T-cell (primary cell): ENCODE data around the gene FGF23. TPM values are rescaled to one million over a fixed set of nuclear protein-coding genes. Genes with fewer than 3 reads are reported as not detected.

Experiments
- ATAC-seq, 4 experiments: fragments of 200-7000 bp in 3 of 4; fragments of 150-1000 bp in 1 of 4; cut with Tn5 transposase; replicated peaks in 1 of 4; 1 replicate in 3 of 4; 2 replicates in 1 of 4; pipeline ENCODE4 v1.10.0; 2021; ENCODE audit warnings: moderate library complexity in 3 of 4, mild to moderate bottlenecking in 2 of 4, moderate number of reproducible peaks in 1 of 4
- CTCF ChIA-PET, 2 donors: fragments of 300-600 bp; sonication (Branson Sonifier 250); formaldehyde crosslinking; loops; one replicate each; lab custom pipeline; 2022; ENCODE audit warnings: antibody characterized with exemption in 2 of 2; lab: Charles Lee
- POLR2A ChIA-PET, 2 donors: fragments of 300-600 bp; sonication (Branson Sonifier 250); formaldehyde crosslinking; loops; one replicate each; lab custom pipeline; 2022; ENCODE audit warnings: antibody characterized with exemption in 2 of 2; lab: Charles Lee
- DNase-seq, 35 experiments: peaks; one replicate each; pipeline versions ENCODE4 v3.0.0 to v3.0.0-alpha.2; 2013 to 2023
- H3K27ac ChIP-seq: one replicate; pipeline ENCODE4 v1.5.1; 2013; ENCODE audit warnings: low read length
- H3K27me3 ChIP-seq, 2 experiments: replicated peaks in 1 of 2; 1 replicate in 1 of 2; 2 replicates in 1 of 2; pipeline versions ENCODE4 v1.6.1 to v1.7.0; 2013; ENCODE audit warnings: low read length in 1 of 2, mixed read lengths in 1 of 2; ENCODE audit not compliant: control insufficient read depth in 2 of 2, insufficient read depth in 2 of 2; ENCODE audit errors: extremely low read depth in 1 of 2
- H3K36me3 ChIP-seq, 2 donors: 1 replicate in 1 of 2; 2 replicates in 1 of 2; pipeline versions ENCODE4 v1.6.1 to v1.7.0; 2013; ENCODE audit warnings: low read length in 1 of 2; ENCODE audit not compliant: control insufficient read depth in 2 of 2, insufficient read depth in 1 of 2; ENCODE audit errors: extremely low read depth in 1 of 2
- H3K4me1 ChIP-seq, 2 experiments: 1 replicate in 1 of 2; 2 replicates in 1 of 2; pipeline versions ENCODE4 v1.6.1 to v1.7.0; 2013; ENCODE audit warnings: low read length in 2 of 2, mixed read lengths in 1 of 2; ENCODE audit not compliant: insufficient read depth in 2 of 2, control insufficient read depth in 1 of 2; ENCODE audit errors: extremely low read depth in 1 of 2
- H3K4me3 ChIP-seq, 2 donors: 1 replicate in 1 of 2; 2 replicates in 1 of 2; pipeline versions ENCODE4 v1.5.1 to v1.7.0; 2013; ENCODE audit warnings: mild to moderate bottlenecking in 2 of 2, low read length in 1 of 2, moderate library complexity in 1 of 2; ENCODE audit not compliant: control insufficient read depth in 1 of 2; ENCODE audit errors: extremely low read depth in 1 of 2
- H3K9me3 ChIP-seq: 2 replicates; pipeline ENCODE4 v1.7.0; 2013
- H3K27ac Mint-ChIP-seq, 2 donors: one replicate each; pipeline ENCODE4 v1.8.0; 2020 to 2021; ENCODE audit warnings: mild to moderate bottlenecking in 2 of 2, mixed read lengths in 2 of 2
- H3K27me3 Mint-ChIP-seq, 2 donors: one replicate each; pipeline ENCODE4 v1.8.0; 2021 to 2022; ENCODE audit warnings: mixed read lengths in 2 of 2
- H3K36me3 Mint-ChIP-seq: one replicate; pipeline ENCODE4 v1.8.0; 2021; ENCODE audit warnings: mixed read lengths
- H3K4me1 Mint-ChIP-seq, 3 donors: one replicate each; pipeline ENCODE4 v1.8.0; 2020 to 2022; ENCODE audit warnings: mixed read lengths in 3 of 3, mild to moderate bottlenecking in 1 of 3
- H3K4me3 Mint-ChIP-seq, 3 donors: one replicate each; pipeline ENCODE4 v1.8.0; 2020 to 2022; ENCODE audit warnings: mild to moderate bottlenecking in 3 of 3, mixed read lengths in 3 of 3, moderate library complexity in 3 of 3
- H3K9me3 Mint-ChIP-seq, 3 donors: one replicate each; pipeline ENCODE4 v1.8.0; 2020 to 2022; ENCODE audit warnings: mixed read lengths in 3 of 3
- WGBS: methylation state at CpG from one replicate; pipeline ENCODE4 v1.1.5; 2013; ENCODE audit warnings: missing lambda C conversion rate; ENCODE audit not compliant: insufficient coverage; 5-methylcytosine and 5-hydroxymethylcytosine counted together
- total RNA-seq, 35 experiments: library from RNA in 6 of 35; stranded (reverse) in 6 of 35; fragments of 120-200 nt in 1 of 35; gene quantifications; one replicate each; pipeline versions ENCODE4 v1.2.1 to v1.2.4 and lab custom pipeline; 2013 to 2026

Gene FGF23
- total RNA-seq, result not detected
- total RNA-seq (2013), result not detected
- 0 to 0.09 (median 0) reads per million in 29 experiments for total RNA-seq (lab: John Stamatoyannopoulos, UW)

DNA sequence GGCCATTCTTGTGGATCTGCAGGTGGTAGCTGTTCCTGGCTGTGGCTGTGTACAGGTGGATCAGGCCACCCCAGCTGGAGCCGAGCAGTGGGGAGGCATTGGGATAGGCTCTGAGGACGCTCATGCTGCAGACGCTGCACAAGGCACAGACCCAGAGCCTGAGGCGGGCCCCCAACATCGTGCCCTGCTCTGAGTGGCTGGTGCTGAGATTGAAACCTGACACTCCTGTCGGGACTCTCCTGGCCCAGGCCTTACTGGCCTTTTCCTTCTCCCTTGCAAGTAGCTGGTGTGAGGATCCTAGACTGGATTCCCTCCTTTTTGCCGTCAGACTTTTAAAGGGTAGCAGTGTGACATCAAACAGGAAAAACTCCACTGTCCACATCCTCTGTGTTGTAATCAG, at the start of gene FGF23:
FGF23 (minus strand) TSS at position 308 of the 400 bp plus-strand sequence; CDS start at position 178, 130 bp downstream.
- ChIA-PET POLR2A (no interaction called here), CTCF (no interaction called here)
- Histone ChIP-seq H3K4me3 (no peak within 1 kb of the TSS), H3K27ac (no peak within 1 kb of the TSS), H3K27me3 (peaks cover 0 to 13% of the 10 kb centered on the region in 2 experiments), H3K9me3 (no peaks in the 10 kb centered on the region), H3K4me1 (no peaks in the 10 kb centered on the region), H3K36me3 (no peaks in the 10 kb centered on the region)
- no peaks in the 10 kb centered on the region for H3K9me3 Mint-ChIP-seq
- peaks cover 18 to 23% of the 10 kb centered on the region in 2 donors for H3K27me3 Mint-ChIP-seq
- no peak for ATAC-seq
- no peak within 1 kb of the TSS for H3K4me3 Mint-ChIP-seq
- WGBS, result 47% methylated on average over 6 of the region's 7 CpGs
- H3K36me3 Mint-ChIP-seq, result no peaks in the 10 kb centered on the region
- no peak for DNase-seq
- no peaks in the 10 kb centered on the region for H3K4me1 Mint-ChIP-seq
- H3K27ac Mint-ChIP-seq, result no peak within 1 kb of the TSS

DNA sequence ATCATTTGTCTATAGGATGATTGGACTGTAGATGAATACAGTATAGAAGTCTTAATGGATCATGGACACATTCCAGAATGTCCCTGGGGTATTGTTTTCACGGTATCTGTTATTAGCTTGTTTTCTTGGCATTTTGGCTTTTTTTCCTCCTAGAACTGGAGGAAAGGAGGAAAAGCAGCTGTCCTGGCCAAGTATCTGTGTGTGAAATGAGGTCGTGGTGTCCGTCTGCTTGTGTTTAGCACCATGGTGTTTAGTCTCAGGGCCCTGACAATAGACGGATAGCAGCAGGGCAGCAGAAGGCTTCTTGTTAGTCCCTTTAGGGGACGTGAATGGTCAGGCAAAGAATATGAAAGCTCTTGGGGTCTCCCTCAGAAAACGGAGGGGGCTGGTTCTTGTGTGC, 44.9 kb upstream of the FGF23 start:
- no peaks in the 10 kb centered on the region for H3K36me3 ChIP-seq
- CTCF ChIA-PET, result interaction anchor here in 1 of 2 donors (0.7 kb wide), 2 partner anchors 22 to 60 kb away, joined by 4 to 5 read pairs; no protein-coding TSS in a partner anchor

DNA sequence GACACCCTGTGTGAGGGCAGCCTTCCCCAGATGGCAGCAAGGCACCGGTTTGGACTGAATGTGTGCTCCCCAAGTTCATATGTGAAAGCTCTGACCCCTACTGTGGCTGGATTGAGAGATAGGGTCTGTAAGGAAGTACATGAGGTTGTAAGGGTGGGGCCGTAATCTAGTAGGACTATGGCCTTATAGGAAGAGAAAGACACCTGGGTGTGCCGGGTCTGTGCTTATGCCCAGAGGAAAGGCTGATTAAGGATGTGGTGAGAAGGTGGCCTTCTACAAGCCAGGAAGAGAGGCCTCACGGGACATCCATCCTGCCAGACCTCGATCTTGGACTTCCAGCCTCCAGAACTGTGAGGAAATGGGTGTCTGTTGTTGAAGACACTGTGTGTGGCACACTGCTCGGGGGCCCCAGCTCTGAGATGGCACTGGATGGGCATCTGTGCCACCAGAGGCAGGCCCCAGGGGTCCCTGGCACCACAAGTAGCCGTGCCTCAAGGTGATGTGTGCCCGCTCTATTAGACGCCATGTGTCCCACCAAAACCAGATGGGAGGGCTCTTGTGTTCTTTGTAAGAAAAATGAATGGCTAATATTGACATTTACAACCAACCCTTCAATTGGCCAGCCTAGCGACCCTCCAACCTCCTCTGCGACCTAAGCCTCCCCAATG, 44.1 kb upstream of the FGF23 start:
- no peak overlapping the region for H3K27ac ChIP-seq
- Mint-ChIP-seq H3K4me3 (no peak overlapping the region), H3K27ac (no peak overlapping the region), H3K4me1 (peaks cover 0 to 3% (median 0%) of the 10 kb centered on the region in 3 donors), H3K9me3 (no peaks in the 10 kb centered on the region), H3K27me3 (peaks cover 0 to 6% of the 10 kb centered on the region in 2 donors), H3K36me3 (no peaks in the 10 kb centered on the region)
- 61% methylated on average over 5 of the region's 11 CpGs for WGBS
- no peak overlapping the region for H3K4me3 ChIP-seq
- no peaks in the 10 kb centered on the region for H3K27me3 ChIP-seq
- H3K9me3 ChIP-seq, result no peaks in the 10 kb centered on the region
- ChIA-PET CTCF (interaction anchor here (0.6 to 0.7 kb wide), 3 partner anchors 12 to 538 kb away, joined by 3 to 4 read pairs (median 3); no protein-coding TSS in a partner anchor), POLR2A (no interaction called here)
- no peak for ATAC-seq
- H3K4me1 ChIP-seq, result no peaks in the 10 kb centered on the region
- no peaks in the 10 kb centered on the region for H3K36me3 ChIP-seq
- no peak for DNase-seq

More for the DNA sequence above, 44.9 kb upstream of the FGF23 start:
- DNase-seq, result no peak
- Mint-ChIP-seq H3K9me3 (no peaks in the 10 kb centered on the region), H3K4me3 (no peak overlapping the region), H3K27ac (no peak overlapping the region), H3K4me1 (peaks cover 0 to 3% (median 0%) of the 10 kb centered on the region in 3 donors), H3K36me3 (no peaks in the 10 kb centered on the region), H3K27me3 (peaks cover 0 to under 1% of the 10 kb centered on the region in 2 donors)
- no peak for ATAC-seq
- 70% methylated on average over 4 of the region's 6 CpGs for WGBS
- Histone ChIP-seq H3K27me3 (peaks cover 0 to 2% of the 10 kb centered on the region in 2 experiments), H3K4me1 (no peaks in the 10 kb centered on the region), H3K27ac (no peak overlapping the region), H3K4me3 (no peak overlapping the region), H3K9me3 (no peaks in the 10 kb centered on the region)
- POLR2A ChIA-PET, result no interaction called here

DNA sequence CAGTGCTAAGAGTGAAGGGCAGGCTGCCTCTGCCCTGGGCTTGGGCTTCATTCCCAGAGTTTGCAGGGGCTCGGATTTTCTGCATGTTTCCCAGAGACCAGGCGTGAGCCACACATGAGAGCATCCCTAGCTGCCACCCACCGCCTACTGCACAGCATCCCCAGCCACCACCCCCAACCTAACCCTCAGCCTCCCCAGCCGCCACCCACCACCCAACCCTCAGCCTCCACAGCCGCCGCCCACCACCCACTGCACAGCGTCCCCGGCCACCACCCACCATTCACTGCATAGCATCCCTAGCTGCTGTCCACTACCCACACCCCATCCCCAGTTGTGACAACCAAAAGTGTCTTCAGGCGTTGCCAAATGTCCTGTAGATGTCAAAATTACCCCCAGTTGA, 43.5 kb upstream of the FGF23 start:
- H3K4me1 Mint-ChIP-seq, result peaks cover 0 to 3% (median 0%) of the 10 kb centered on the region in 3 donors
- no peaks in the 10 kb centered on the region for H3K9me3 ChIP-seq
- ATAC-seq (no peak), DNase-seq (no peak)
- H3K4me1 ChIP-seq, result no peaks in the 10 kb centered on the region
- peaks cover 0 to 6% of the 10 kb centered on the region in 2 donors for H3K27me3 Mint-ChIP-seq
- no peak overlapping the region for H3K4me3 Mint-ChIP-seq
- POLR2A ChIA-PET, result no interaction called here
- H3K27ac ChIP-seq, result no peak overlapping the region
- CTCF ChIA-PET, result interaction anchor here (0.6 to 0.7 kb wide), 2 partner anchors 13 to 538 kb away, joined by 3 to 4 read pairs; no protein-coding TSS in a partner anchor
- H3K36me3 ChIP-seq, result no peaks in the 10 kb centered on the region
- no peaks in the 10 kb centered on the region for H3K9me3 Mint-ChIP-seq
- H3K36me3 Mint-ChIP-seq, result no peaks in the 10 kb centered on the region
- no peaks in the 10 kb centered on the region for H3K27me3 ChIP-seq
- 77% methylated on average over 8 of the region's 9 CpGs for WGBS
- no peak overlapping the region for H3K4me3 ChIP-seq
- H3K27ac Mint-ChIP-seq, result no peak overlapping the region

DNA sequence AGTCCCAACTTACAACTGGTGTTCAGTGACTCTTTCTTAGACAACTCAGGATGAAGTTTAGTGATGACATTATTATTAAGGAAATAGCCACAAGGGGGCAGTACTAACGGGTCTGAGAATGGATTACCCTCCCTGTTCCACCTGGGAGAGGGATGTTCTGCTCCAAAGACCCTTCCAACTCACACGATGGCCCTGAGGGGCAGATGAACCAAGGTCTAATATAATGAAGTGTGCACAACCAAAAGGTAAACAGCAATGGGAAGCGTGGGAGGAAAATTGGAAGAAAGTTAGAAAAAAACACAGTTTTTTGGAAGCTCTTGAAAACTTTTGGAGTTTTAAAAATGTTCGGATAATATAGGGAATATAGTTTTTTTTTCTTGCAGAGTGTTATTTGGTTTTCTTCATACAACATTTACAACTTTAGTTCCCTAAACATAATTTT, 42.1 kb upstream of the FGF23 start:
- no CpG with 5 or more reads among the region's 4 CpGs for WGBS
- Histone ChIP-seq H3K4me3 (no peak overlapping the region), H3K36me3 (no peaks in the 10 kb centered on the region), H3K4me1 (no peaks in the 10 kb centered on the region), H3K27me3 (peaks cover 0 to 9% of the 10 kb centered on the region in 2 experiments), H3K27ac (no peak overlapping the region), H3K9me3 (no peaks in the 10 kb centered on the region)
- POLR2A ChIA-PET, result no interaction called here
- CTCF ChIA-PET, result interaction anchor here (0.6 to 2.8 kb wide), 8 partner anchors 105 to 276 kb away, joined by 3 to 16 read pairs (median 3); no protein-coding TSS in a partner anchor
- Mint-ChIP-seq H3K36me3 (no peaks in the 10 kb centered on the region), H3K27me3 (peaks cover 6 to 7% of the 10 kb centered on the region in 2 donors), H3K27ac (no peak overlapping the region), H3K4me3 (no peak overlapping the region), H3K9me3 (no peaks in the 10 kb centered on the region), H3K4me1 (peaks cover 0 to 3% (median 0%) of the 10 kb centered on the region in 3 donors)
- DNase-seq, result peak in 14 of 35 experiments; percentile 4 to 68 (median 8)
- peak in 3 of 4 experiments; percentile 40 to 56 (median 42) for ATAC-seq

DNA sequence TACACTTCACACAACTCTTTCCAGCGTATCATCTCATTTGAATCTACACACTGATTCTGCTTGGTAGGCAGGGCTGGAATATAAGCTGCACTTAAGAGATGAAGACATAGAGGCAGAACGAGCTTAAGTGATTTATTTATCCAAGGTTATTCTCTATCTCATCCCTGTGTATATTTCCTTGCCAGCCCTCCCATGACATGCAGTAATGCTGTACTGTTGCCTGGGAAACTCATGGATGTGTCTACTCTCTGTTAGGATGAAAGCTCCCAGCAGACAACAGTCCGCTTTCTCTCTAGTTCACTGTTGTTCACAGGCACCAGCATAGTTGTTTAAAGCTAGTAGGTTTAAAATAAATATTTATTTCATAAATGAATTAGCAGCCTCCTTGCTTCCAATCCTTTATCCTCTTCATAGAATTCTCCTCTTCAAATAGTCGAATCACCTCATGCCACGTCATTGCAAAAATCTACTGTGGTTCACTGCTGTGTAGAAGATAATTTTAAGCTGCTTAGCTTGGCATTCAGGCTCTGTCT, 40.7 kb upstream of the FGF23 start:
- H3K4me3 Mint-ChIP-seq, result no peak overlapping the region
- Histone ChIP-seq H3K4me1 (no peaks in the 10 kb centered on the region), H3K9me3 (no peaks in the 10 kb centered on the region), H3K27ac (no peak overlapping the region), H3K36me3 (no peaks in the 10 kb centered on the region), H3K4me3 (no peak overlapping the region), H3K27me3 (peaks cover 0 to 16% of the 10 kb centered on the region in 2 experiments)
- peaks cover 5 to 6% (median 6%) of the 10 kb centered on the region in 3 donors for H3K4me1 Mint-ChIP-seq
- no peaks in the 10 kb centered on the region for H3K9me3 Mint-ChIP-seq
- DNase-seq, result no peak
- peaks cover 10 to 19% of the 10 kb centered on the region in 2 donors for H3K27me3 Mint-ChIP-seq
- H3K27ac Mint-ChIP-seq, result no peak overlapping the region
- ChIA-PET POLR2A (interaction anchor here in 1 of 2 donors (0.6 kb wide), 2 partner anchors 150 to 185 kb away, joined by 3 read pairs; no protein-coding TSS in a partner anchor), CTCF (interaction anchor here (0.6 to 2.8 kb wide), 8 partner anchors 11 to 185 kb away, joined by 3 to 16 read pairs (median 5); no protein-coding TSS in a partner anchor)
- no peak for ATAC-seq
- WGBS, result no CpG with 5 or more reads among the region's 5 CpGs
- H3K36me3 Mint-ChIP-seq, result no peaks in the 10 kb centered on the region
